ENCODE measurements around the gene RNF31. TPM values are rescaled to one million over a fixed set of nuclear protein-coding genes. Genes with fewer than 3 reads are reported as not detected.
A peak's percentile ranks its signal among the peaks of the same experiment; 100 is the strongest.

Gene RNF31
- total RNA-seq, 2 donors from 2014 or later = 75.5 to 82.9 TPM

- Mint-ChIP-seq H3K27ac (no peak overlapping the region), H3K36me3 (ENCODE audit: low read depth) (peaks cover 30% of the 10 kb centered on the region), H3K9me3 (no peaks in the 10 kb centered on the region), H3K27me3 (ENCODE audit: insufficient read depth) (no peaks in the 10 kb centered on the region), H3K4me1 (peaks cover 20% of the 10 kb centered on the region), H3K4me3 (peak overlapping the region; percentile 92)
- no peak for TF ChIP-seq CTCF (conservative IDR thresholded peaks at IDR 0.05)
- Histone ChIP-seq H3K36me3 (ENCODE audit: control insufficient read depth, insufficient read depth, low read length) (peaks cover 38% of the 10 kb centered on the region), H3K4me3 (ENCODE audit: low read length) (peak overlapping the region; percentile 98), H3K27me3 (ENCODE audit: control insufficient read depth, insufficient read depth, low read length, poor library complexity, severe bottlenecking) (no peaks in the 10 kb centered on the region), H3K9me3 (ENCODE audit: control insufficient read depth, low read length) (no peaks in the 10 kb centered on the region), H3K4me1 (ENCODE audit: control insufficient read depth, insufficient read depth, low read length) (peaks cover 6% of the 10 kb centered on the region), H3K9ac (ENCODE audit: extremely low read depth, low read length, poor library complexity, severe bottlenecking) (no peak overlapping the region), H3K27ac (ENCODE audit: low read depth, low read length) (no peak overlapping the region)
- 94% methylated on average over 2 of the region's 2 CpGs; no CpG with 5 or more reads in 1 of the 2 experiments for WGBS, 2 experiments (ENCODE audit: insufficient coverage in 1 of 2, insufficient read length in 1 of 2)
- DNase-seq = no peak
Measured at GRCh38 chr14:24145219-24145618, 2.1 kb upstream of the RNF31 start.

GRCh38 chr14:24145690-24146452 lies 1.4 kb upstream of the RNF31 start:
- H3K9me3 Mint-ChIP-seq = no peaks in the 10 kb centered on the region
- peak overlapping the region; percentile 43 for H3K9ac ChIP-seq (ENCODE audit: extremely low read depth, low read length, poor library complexity, severe bottlenecking)
- peaks cover 6% of the 10 kb centered on the region for H3K4me1 ChIP-seq (ENCODE audit: control insufficient read depth, insufficient read depth, low read length)
- peak overlapping the region; percentile 25 for H3K27ac ChIP-seq (ENCODE audit: low read depth, low read length)
- TF ChIP-seq CTCF (conservative IDR thresholded peaks at IDR 0.05) = no peak
- peaks cover 37% of the 10 kb centered on the region for H3K36me3 Mint-ChIP-seq (ENCODE audit: low read depth)
- peaks cover 20% of the 10 kb centered on the region for H3K4me1 Mint-ChIP-seq
- no peak for DNase-seq
- peak overlapping the region; percentile 92 for H3K4me3 Mint-ChIP-seq
- H3K27ac Mint-ChIP-seq = peak overlapping the region; percentile 92
- H3K4me3 ChIP-seq (ENCODE audit: low read length) = peak overlapping the region; percentile 98
- H3K9me3 ChIP-seq (ENCODE audit: control insufficient read depth, low read length) = no peaks in the 10 kb centered on the region
- peaks cover 44% of the 10 kb centered on the region for H3K36me3 ChIP-seq (ENCODE audit: control insufficient read depth, insufficient read depth, low read length)
- H3K27me3 Mint-ChIP-seq (ENCODE audit: insufficient read depth) = no peaks in the 10 kb centered on the region
- H3K27me3 ChIP-seq (ENCODE audit: control insufficient read depth, insufficient read depth, low read length, poor library complexity, severe bottlenecking) = no peaks in the 10 kb centered on the region
- 20 to 41% methylated on average over 4 to 9 of the region's 9 CpGs for WGBS, 2 experiments (ENCODE audit: insufficient coverage in 1 of 2, insufficient read length in 1 of 2)

DNA sequence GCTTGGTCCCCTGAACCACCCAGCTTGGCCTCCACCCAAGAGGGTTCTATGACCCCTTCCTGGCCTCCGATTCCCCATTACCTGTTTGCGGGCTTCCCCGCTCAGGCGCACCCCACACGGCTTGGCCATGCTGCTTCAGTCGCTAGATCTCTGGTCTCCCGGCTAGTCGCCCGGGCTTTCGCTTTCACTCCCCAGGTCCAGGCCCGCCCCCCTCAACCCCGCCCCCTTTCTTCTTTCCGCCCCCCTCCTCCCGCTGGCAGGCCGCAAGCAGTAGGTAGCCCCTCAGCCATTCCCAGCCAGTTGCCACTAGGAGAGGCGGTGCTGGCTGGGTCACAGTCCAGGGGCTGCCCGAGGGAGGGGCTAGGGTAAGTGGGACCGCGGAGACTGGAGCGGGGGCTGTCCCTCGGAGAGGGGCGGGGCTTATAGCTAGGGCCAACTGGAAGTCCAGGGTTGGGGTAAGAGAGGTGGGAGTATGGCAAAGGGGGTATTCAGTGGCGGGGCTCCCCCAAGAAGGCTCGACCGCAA lies 783 bp upstream of the RNF31 start, which contains the start of gene PSME2:
Gene PSME2, minus strand, starts transcription at position 158 of the 525 bp plus-strand sequence. Its CDS starts 29 bp downstream, at position 129.
- Mint-ChIP-seq H3K27ac (peak within 1 kb of the TSS; percentile 98), H3K27me3 (ENCODE audit: insufficient read depth) (no peaks in the 10 kb centered on the region), H3K36me3 (ENCODE audit: low read depth) (peaks cover 43% of the 10 kb centered on the region), H3K9me3 (no peaks in the 10 kb centered on the region), H3K4me1 (peaks cover 20% of the 10 kb centered on the region), H3K4me3 (peak within 1 kb of the TSS; percentile 92)
- H3K27me3 ChIP-seq (ENCODE audit: control insufficient read depth, insufficient read depth, low read length, poor library complexity, severe bottlenecking) = no peaks in the 10 kb centered on the region
- peak; percentile 99 for DNase-seq
- peak within 1 kb of the TSS; percentile 75 for H3K27ac ChIP-seq (ENCODE audit: low read depth, low read length)
- H3K4me3 ChIP-seq (ENCODE audit: low read length) = peak within 1 kb of the TSS; percentile 98
- peaks cover 51% of the 10 kb centered on the region for H3K36me3 ChIP-seq (ENCODE audit: control insufficient read depth, insufficient read depth, low read length)
- no peaks in the 10 kb centered on the region for H3K9me3 ChIP-seq (ENCODE audit: control insufficient read depth, low read length)
- peak within 1 kb of the TSS; percentile 66 for H3K9ac ChIP-seq (ENCODE audit: extremely low read depth, low read length, poor library complexity, severe bottlenecking)
- H3K4me1 ChIP-seq (ENCODE audit: control insufficient read depth, insufficient read depth, low read length) = peaks cover 6% of the 10 kb centered on the region
- peak; percentile 19 for TF ChIP-seq CTCF (conservative IDR thresholded peaks at IDR 0.05)
- WGBS, 2 experiments (ENCODE audit: insufficient coverage in 1 of 2, insufficient read length in 1 of 2) = 0% methylated on average over 6 to 22 of the region's 25 CpGs
